Right hindlimb (tissue), 1 donor: ENCODE data around the gene PAFAH1B1.

ENCODE experiments used
- DNase-seq: peaks from one replicate; pipeline ENCODE4 v3.0.0-alpha.2; 2018

PAFAH1B1 gene

DNA sequence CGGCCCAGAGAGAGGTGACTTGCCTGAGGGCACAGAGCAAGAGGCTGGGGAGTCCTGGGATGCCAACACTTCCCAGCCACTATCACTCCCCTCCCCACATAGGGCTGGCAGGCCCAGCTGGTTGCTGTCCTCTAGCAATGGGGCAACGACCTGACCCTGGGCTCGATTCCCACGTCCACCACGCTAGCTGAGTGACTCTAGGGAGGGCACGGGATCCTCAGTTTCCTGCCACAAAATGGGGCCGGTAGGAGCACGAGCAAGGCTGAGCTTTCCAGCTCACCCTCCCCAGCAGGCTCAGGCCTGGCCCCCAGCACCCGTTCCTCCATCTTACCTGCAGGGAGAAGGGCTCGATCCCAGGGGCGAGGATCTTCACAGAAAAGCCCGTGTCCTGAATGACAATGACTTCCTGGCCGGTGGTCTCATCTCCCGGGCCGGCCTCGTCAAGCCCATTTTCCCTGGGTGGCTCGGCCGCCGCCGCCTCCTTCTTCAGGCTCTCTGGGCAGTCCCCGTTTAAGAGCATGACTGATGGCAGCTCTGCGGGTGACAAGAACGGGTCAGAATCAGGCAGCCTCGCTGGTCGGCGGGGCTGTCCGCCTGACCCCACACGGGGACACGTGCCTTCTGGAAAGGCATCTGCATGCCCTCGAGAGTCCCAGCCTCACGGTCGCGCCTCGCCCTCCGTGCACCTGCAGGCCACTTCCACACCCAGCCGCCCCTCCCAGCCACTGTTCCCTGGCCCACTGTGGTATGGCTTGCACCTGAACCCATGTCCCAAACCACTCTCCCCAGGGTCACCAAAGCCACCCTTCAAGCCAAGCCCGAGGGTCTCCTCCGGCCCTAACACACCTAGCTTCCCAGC, 110.8 kb downstream of the PAFAH1B1 start:
- peak; percentile 5 for DNase-seq

DNA sequence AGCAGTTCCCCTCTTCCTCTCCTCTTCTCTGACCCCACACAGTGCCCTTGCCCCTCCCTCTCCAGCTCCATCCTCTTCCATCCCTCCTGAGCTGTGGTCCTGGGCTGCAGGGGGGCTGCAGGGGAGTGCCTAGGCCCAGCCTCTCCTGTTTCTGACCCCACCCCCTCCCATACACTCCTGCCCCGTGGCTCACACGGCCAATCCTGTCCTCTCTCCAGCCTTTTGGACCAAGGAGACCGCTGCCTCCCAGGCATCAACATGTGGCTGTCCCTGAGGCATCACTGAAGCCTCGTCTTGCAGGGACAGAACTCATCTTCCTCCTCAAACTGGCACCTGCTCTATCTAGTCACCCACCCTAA, 111.4 kb downstream of the PAFAH1B1 start:
- no peak for DNase-seq

DNA sequence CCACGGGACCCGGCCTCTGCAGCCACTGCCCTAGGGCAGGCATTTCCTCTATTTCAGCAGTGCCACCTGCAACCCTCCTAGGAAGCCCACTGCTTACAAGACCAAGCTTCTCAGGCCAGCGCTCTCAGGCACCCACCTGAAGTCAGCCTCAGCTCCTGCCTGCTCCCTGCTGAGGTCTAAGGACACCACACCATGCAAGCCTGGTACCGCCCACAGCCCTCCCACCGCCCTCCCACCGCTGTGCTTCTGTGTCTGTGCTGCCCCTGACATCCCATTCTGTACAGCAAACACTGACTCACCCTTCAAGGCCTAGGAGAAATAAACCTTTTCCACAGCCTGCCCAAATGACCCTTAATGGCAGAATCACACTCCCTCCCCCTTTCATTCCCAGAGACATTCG, 111.8 kb downstream of the PAFAH1B1 start:
- no peak for DNase-seq

DNA sequence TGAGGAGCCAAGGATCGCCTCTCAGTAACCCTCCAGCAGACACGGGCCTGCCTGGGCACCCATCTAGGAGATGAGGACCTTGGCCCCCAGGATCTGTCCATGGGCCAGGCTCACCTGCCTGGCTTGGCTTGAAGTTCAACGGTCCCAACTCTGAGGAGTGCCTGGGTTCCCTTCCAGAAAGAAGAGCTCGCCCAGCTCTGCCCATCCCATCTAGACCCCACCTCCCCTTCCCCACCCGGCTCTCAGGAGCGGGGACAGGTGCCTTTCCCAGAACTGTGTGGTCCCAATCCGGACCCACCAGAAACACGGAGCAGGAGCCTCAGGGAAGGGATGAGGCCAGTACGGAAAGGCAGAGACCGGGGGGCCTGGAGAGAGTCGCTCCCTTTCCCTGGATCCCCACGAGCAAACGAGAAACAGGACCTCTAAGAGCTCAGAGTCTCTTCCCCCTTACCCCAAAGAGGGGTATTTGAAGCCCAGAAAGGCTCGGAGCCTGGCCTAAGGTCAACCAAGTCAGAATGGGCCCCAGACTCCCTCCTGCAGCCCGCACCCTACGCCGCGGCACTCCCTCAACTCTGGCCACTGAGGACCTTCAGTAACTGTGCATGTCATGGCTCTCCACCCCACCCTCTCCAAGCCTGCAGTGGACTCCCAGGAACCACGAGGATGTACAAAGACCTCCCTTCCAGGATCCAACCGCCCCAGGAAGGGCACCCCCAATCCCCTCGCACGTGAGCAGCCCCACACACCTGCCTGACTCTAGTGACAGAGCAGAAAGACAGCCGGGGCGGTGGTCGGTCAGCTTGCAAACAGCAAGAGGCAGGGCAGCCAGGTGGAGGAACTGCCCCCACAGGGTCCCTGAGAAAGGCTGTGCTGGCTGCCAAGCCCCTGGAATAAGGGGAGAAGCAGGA, 112.7 kb downstream of the PAFAH1B1 start:
- no peak for DNase-seq

DNA sequence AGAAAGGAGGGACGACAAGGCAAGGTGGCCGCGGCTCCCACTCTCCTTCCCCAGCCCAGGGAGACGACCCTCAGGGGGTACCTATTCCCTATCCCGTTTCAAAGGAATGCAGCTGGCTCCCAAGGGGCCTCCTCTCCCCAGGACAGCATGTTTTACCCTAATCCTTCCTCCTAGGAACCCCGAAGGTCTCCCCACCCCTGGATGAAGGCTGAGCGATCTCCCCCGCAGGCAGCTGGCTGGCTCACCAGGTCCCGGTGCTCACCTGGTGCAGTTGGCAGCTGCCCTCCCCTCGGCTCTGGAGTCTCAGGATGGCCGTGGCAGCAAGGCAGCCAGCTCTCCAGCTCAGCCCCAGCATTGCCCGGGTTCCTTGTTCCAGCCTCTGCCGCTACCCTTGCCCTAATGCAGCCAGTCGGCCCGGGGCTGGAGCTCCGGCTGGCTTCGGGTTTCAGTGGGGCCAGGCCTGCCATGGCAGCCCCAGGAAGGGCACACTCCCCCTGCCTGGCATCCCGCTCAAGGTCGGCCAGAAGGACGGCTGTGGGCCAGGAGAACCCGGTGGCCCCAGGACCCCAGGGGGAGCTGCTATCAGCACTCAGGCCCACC, 113.6 kb downstream of the PAFAH1B1 start:
- no peak for DNase-seq

DNA sequence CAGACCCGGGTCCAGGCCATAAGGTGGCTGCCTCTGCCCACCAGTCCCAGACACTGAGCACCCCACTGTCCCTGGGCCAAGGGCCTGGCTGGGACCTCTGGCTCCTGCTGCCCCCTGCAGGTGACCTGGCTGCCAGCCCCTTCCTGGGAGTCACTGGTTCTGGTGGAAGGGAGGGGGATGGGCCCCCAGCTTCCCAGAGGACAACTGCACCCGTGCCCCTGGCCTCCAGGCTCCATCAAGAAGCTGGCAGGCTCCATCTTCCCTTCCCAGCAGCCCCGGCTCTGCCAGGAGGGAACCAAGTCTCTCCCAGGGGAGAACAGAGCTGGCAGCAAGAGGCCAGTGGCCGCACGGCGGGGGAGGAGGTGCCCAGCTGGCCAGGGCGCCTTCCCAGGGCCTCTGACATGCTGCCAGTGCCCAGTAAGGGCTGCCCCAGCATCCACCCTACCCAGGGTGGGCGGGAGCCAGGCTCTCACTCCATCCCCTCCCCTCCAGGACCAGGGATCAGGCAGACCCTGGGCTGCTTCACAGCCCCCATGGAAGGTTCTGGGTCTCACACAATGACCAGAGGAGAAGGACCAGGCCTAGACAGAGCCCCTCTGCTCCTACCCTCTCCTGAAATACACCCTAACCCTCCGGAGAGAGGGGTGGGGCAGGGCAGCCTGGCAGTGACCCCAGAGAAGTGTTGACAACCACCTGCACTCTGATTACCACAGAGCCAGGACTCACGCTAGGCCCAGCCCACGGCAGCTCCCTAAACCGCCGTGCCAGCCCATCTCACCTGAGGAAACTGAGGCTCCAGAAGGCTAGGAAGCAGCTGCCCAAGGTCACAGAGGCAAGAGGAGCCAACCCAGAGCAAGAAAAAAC, 114.5 kb downstream of the PAFAH1B1 start:
- DNase-seq = no peak

DNA sequence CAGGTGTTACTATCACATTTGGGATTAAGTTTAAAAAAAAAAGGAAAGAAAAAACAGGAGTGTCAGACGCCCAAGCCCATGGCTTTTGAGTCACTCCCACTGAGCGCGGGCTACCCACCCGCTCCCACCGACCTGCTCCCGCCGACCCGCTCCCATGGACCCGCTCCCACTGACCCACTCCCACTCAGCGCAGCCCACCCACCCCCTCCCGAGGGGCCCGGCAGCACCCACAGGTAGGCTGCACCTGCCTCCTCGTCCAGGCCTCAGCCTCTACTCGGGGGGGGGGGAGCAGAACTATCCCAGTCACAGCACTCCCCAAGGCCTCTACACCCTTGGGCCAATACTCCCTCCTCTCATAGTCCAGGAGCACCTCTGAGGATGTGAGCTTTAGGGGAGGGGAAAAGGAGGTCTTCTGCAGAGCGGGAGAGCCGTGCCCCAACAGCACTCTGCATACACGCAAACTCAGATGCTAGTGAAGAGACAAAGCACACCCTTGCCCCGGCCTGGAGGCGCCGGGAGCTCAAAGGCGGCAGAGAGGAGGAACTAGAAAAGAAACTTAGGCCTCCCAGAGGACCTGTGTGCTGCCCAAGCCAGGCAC, 115.2 kb downstream of the PAFAH1B1 start:
- DNase-seq = no peak

DNA sequence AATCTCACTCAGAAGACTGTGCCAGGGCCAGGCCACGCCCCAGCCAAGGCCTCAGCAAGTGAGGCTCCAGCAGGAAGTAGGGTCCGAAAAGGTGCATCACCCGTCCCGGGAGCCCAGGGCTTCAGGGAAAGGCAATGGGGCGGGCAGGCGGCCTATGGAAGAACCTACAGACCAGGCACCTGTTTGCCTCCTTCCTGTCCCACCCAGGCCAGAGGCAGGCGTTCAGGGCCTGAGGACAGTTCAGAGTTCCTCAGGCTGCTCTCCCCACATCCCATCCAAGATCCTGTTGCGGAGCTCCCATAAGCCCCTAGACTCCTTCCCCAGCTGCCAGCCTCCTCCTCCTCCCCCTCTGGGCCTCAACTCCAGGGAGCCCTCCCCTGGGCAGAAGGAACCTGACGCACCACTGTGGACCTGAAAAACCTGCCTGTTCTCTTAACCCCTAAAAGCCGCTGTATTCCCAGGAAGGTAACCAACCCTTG, 115.8 kb downstream of the PAFAH1B1 start:
- DNase-seq = no peak

DNA sequence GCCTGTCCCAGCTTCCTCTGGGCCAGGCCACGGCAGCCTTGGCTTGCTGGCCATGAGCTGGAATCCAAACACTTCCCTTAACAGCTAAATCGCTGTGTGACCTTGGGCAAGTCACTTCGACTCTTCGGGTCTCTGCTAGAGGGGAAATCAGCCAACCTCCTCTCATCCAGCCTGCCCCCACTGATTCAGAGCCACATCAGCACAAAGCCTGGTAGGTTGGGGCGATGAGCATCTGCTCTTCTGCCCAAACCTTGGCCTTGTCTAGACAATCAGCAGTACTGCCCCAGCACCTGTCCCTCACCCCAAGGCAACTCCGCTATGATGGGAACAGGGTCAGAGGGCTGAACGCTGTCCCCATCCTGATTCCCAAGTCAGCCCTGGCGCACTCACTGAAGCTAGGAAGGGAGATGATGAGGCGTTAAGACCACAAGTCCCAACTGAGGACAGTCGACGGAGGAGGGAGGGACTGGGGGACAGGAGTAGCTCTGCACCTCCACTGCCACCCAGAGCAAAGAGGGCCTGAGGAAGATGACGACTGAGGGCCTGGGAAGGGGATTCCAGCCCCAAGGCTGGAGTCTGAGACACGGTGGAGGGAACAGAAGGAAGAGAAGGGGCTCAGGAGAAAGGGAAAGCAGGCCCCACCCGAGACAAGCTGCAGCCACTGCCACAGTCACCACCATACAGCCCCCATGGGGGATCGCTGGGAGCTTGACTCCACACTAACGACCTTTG, 116.8 kb downstream of the PAFAH1B1 start:
- DNase-seq = no peak

DNA sequence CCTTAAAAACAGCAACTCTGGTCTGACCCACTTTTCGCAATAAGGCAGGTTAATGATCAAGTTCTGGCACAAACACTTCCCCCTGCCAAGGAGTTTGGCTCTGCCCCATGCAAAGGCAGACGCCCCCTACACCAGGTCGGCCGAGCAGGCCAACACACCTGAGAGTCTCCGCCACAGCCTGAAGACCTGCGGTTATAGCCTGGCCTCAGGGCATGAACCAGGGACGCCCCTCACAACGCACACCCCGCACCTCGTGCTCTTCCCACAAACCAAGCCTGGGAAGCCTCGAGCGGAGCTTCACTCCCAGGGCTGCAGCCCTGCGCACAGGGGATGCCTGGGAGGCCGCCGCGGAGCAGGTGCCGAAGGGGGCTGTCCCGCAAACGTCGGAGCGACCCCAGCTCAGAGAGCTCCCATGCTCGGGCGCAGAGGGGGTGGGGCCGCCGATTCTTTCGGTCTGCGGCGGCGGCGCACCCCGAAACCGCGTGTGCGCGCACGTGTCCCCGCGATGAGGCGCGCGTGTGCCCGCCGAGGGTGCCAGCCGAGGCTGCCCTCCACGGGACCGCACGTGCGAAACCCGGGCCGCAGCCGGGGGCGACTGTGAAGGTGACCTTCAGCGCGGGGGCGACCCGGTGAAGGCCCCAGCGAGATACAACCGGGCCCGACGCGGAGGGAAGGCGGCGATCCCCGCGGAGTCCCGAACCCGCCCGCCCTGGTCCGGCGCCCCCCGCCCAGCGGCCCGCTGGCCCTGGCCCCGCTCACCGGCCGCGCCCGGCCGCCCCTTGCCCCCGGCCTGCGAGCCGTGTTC, 117.6 kb downstream of the PAFAH1B1 start:
- no peak for DNase-seq

DNA sequence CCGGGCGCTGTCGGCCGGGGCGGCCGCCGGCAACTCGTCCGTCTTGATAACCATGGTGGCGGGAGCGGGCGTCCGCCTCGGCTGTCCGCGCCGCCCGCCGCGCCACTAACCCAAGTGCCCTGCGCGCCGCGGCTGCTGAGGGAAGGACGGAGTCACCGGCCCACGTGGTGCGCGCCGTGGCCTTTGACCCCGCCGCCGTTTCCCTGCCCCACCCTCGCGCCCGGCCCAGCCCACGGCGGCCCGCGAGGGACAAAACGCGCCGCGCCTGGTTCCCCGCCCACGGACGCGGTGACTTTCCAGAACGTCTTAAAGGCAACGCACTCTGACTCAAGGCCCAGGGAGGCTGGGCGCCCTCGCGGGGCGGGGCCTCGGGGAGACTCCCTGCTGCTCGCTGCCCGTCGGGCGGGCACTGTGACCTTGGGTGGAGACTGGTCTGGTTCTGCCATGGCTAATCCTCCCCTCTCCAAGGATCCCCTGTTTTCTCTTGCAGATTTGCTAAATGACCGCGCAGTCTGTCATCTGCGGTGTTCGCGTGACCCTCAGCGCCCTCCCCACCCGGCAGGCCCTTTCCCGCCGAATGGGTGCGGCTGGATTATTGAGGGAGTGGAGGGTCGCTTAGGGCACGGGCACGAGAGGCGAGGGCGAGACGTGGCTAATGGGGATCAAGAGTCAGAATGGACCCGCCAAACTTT, 118.3 kb downstream of the PAFAH1B1 start, which contains the start of gene CLUH:
TSS of gene CLUH (minus strand) at position 157 of the 692 bp plus-strand sequence. CDS start at position 54, 103 bp downstream.
- peak; percentile 97 for DNase-seq

DNA sequence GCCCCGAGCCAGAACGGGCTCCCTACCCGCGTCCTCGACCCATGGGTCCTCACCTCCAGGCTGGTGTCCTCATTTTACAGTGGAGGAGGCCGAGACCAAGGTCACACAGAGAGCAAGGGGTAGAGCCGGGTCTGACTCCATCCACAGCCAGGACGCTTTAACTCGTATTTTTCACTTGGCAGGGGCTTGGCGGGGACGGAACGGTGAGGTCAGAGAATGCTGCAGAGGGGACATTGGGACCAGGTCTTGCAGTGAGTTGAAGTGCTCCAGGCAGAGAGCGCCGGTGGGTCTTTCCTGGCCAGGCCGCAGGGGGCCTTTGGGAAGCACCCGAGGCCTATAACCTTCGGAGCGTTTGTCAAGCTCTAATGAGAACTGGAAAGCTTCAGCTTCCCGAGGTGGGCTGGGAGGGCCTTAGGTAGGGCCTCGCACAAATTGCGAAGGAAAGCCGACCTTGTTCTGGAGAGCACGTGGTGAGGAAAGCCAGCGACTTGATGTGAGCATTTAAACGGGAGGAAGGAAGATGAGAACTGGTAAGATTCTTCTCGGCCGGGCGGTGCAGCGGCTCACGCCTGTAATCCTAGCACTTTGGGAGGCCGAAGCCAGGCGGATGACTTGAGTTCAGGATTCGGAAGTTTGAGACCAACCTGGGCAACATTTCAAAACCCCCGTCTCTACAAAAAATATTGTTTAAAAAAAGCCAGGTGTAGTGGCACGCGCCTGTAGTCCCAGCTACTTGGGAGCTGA, 119.0 kb downstream of the PAFAH1B1 start:
- no peak for DNase-seq

DNA sequence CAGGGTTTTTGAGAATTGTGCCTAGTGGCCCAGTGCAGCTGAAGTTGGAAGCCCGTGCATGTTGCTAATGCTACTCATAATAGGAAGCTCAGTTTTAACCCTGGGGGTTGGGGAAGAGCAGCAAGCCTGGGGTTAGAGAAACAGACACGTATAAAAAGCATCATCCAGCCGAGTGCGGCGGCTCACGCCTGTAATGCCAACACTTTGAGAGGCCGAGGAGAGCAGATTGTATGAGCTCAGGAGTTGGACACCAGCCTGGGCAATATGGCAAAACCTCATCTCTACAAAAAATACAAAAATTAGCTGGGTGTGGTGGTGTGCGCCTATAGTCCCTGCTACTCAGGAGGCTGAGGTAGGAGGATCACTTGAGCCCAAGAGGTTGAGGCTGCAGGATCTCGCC, 120.4 kb downstream of the PAFAH1B1 start:
- no peak for DNase-seq

DNA sequence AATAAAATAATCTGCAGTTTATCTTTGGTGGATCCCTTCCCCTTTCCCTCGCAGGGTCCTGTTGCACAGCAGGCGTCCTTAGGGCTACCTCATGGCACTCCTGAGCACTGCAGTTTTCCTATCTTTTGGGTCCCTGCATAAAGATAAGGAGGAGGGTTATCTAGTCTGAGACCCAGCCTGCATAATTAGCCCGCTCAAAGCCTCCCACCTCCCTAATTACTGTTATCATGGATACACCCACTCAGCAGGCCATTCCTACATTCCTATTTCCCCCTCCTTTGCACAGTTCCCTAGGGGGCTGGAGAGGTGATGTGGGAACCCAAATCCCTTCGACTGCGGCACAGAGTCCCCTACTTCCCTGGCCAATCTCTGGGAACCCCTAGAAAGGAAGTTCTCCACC, 123.2 kb downstream of the PAFAH1B1 start:
- no peak for DNase-seq

DNA sequence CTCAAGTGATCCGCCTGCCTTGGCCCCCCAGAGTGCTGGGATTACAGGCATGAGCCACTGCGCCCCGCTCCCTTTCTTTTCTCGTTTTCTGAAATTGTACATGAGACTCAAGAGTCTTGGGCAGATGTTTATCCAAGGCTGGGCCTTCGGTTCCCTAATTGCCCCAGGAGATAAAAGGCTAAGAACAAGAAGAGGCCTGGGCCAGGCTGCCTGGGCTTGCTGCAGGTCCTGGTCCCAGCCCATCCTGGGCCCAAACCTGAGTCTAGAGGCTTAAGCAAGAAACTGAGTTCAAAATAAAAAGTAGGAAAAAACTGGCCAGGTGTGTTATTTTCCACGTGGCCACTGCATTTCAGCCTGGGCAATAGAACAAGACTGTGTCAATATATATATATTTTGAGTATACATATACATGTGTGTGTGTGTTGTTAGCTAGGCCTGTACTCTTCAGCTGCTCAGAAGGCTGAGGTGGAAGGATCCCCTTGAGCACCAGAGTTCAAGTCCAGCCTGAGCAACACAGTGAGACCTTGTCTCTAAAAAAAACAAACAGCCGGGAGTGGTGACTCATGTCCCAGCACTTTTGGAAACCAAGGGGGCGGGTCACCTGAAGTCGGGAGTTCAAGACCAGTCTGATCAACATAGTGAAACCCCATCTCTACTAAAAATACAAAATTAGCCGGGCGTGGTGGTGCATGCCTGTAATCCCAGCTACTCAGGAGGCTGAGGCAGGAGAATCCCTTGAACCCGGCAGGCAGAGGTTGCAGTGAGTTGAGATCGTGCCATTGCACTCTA, 124.9 kb downstream of the PAFAH1B1 start:
- no peak for DNase-seq

DNA sequence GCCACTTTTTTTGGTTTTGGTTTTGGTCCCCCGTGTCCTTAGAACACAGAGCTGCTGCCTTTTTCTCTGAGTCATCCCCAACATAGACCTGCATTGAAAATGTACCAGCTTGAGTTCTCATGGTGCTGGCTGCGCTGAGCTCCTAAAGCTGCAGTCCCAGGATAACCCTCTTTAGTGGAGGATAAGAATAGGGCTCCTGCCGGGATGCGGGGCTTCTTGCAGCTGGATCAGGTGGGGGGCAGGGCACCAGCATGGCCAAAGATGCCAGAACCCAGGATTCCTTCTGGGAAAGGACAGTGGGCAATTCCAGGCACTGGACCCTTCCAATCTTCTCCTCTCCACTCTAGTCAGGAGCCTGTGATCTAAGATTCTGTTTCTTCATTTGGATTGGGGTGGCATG, 126.4 kb downstream of the PAFAH1B1 start:
- no peak for DNase-seq

DNA sequence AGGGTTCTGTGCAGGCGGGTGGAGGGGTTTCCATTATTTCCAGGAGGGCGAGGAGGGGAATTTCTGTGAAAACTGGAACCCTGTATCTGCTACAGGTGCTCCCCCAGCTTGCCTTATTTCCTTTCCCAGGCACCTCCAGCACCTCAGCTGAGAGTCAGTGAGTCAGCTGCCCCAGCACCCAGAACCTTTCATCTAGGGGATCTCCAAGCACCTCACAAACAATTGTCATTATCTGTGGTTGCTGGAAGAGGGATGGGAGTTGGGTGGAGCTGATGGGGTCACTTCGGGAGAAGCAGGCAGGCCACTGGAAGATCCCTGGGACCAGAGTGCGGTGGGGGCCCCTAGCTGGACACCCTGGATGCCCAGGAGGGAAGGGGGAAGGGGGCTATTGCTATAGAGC, 128.1 kb downstream of the PAFAH1B1 start:
- no peak for DNase-seq

DNA sequence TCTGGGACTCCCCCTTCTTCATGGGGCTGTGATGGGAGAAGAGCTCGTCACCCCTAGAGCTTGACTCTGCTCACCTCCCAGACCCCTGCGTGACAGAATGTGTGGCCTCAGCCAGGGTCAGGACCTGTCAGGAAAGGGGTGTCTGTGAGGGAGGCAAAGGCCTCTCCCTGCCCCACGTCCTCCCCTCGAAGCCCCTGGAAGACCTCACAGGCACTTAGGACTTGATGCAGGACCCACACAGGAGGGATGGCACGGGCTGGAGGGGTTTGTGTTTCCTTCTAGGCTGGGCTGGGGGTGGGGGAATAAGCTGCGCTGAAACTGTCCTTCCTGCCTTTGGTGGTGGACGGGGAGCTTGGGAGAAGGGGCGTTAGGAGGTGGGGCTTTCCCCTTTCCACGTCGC, 129.2 kb downstream of the PAFAH1B1 start:
- no peak for DNase-seq
